Fibroblast of skin of right quadriceps (primary cell): ENCODE results near the gene ATG101.

Source experiments
- DNase-seq: peaks from one replicate; pipeline ENCODE4 v3.0.0-alpha.2; 2013

The ATG101 gene

DNA sequence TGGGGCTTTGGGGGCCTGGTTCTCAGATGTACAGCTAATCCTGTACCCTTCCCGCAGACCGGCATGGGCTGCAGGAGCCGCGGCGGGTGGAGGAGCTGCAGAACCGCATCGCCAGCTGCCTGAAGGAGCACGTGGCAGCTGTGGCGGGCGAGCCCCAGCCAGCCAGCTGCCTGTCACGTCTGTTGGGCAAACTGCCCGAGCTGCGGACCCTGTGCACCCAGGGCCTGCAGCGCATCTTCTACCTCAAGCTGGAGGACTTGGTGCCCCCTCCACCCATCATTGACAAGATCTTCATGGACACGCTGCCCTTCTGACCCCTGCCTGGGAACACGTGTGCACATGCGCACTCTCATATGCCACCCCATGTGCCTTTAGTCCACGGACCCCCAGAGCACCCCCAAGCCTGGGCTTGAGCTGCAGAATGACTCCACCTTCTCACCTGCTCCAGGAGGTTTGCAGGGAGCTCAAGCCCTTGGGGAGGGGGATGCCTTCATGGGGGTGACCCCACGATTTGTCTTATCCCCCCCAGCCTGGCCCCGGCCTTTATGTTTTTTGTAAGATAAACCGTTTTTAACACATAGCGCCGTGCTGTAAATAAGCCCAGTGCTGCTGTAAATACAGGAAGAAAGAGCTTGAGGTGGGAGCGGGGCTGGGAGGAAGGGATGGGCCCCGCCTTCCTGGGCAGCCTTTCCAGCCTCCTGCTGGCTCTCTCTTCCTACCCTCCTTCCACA, 11.0 kb upstream of the ATG101 start:
- no peak for DNase-seq

- no peak for DNase-seq
Observed at GRCh38 chr12:52059582-52060497, 9.9 kb upstream of the ATG101 start.

DNA sequence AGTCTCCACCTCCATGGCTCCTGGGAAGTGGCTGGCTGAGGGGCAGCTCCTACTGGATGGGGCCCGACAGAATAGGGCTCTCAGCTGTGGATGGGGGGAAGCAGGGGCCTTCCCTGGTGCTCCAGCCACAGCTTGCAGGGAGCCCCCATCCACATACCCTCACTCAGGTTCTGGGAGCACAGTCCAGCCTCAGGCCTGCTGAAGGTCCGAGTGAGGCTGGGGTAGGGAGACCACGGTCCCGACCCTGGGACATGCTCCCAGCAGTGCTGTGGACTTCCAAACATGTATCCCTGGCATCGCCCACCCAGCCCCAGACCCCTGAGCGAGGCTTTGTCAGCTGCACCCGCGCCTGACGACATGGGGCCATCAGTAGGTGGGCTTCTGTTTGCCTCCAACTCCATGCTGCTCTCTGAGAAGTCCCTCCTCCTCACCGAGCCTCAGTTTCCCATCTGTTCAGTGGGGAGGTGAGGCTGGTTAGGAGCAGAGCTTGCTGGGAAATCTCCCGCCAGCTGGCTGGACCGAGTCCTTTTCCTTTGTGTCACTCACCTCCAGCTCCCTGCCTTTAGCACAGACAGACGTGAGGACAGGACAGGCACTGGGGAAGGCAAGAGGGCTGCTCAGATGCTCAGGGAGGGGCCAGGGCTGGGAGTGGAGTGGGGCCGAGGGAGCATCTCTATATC, 9.1 kb upstream of the ATG101 start:
- DNase-seq: no peak

DNA sequence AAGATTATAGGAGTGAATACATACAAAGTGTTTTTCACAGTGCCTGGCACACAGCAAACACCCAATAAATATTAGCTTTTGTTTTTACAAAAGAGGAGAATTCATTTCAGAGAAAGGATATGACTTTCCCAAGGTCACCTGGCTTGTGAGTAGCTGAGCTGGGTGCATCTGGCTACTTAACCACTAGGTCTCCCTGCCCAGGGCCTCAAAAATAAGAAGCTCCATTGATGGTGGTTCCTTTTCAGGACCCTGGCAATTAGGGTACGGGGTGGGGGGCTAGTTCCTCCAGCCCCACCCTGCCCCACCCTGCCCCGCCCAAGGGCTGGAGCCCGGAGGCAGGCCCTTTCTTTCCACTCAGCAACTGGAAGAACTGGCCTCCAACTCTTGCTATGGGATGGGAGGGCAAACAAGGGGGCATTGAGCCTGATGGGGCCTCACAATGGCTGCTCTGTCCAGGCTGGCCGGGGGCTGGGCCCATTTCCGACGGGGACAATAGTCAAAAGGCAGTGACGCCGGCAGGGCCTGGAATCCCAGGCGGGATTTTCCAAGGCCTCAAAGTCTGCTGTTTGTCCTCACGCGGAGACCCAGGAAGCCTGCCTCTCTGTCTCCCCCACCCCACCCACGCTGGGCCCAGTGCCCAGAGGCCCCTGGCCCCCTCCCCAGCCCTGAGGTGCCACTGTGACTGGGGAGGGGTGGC, 8.2 kb upstream of the ATG101 start:
- no peak for DNase-seq

DNA sequence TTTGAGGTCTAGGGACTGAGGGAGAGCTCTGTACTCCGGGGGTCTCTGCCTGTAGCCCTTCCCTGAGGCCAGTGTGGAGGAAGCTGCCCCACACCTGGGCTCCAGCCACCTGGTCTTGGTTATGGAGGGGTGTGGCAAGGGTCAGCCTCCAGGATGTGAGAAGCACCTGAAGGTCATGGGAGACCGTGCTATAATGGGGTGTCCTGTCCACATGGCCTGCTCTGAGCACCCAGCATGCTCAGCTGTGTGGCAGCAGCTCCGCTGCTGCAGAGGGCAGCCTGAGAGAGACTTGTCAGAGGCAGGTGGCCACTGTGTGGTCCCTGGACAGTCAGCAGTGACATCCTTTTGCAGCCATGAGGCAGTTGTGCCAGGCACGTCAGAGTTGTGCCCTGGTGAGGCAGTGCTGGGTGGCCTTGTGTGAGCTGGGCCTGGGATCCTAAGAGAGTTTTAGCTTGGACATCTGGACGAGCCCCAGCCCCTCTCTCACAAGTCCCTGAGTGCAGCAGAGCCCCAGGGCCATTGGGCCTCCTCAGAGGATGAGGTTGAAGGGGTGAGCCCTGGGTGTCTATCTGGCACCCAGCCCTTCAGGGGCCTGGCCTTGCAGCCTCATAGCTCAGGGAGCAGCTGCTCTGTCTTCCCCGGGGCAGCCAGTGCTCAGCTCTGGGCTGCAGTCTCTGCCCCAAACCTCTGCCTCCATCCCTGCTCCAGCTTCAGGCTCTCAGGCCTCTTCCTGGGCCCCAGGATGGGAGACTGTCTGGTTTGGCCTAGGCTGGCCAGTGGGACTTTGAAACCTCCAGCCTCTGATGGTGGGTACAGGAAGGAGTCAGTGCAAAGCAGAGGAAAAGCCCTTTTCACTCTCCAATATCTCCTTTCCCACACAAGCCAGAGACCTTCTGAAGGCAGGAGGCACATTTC, 7.4 kb upstream of the ATG101 start:
- DNase-seq: no peak

DNA sequence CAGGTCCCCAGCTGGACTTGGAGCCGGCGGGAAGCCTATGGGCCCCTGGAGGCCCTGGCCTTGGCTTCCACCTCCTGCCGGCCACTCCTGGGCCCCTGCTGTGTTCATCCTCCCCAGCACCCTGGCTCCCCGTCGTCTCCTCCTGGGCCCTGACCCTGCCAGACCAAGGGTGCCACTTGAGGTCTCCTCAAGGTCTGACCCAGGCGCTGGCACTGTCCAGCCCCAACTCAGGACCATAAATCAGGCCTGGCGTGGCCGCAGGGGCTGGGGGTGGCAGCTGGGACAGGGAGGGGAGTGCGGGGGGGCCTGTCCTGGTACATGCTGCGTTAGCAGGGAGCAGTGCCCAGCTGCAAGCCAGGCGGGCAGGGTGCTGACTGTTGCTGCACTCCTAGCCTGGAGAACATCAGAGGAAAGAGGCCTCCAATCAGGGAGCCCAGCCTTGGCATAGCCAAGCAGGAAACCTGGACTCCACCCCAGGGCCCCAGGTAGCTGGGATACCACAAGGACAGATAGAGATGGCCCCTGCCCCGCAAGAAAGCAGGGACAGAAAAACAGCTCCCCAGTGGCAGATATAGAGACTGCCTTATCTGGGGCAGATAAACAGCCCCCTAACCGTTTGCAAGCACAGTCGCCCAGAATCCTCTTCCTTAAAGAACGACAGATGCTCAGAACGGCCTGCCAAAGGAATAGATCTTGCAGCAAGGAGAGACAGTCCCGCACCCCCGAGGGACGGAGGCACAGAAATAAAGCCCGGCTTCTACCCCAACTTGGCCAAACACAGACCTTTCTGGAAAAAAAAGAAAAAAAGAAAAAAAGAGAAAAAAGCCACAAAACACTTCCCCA, 6.5 kb upstream of the ATG101 start:
- no peak for DNase-seq

- DNase-seq: peak; percentile 52
Observed at GRCh38 chr12:52063981-52064649, 5.7 kb upstream of the ATG101 start.

DNA sequence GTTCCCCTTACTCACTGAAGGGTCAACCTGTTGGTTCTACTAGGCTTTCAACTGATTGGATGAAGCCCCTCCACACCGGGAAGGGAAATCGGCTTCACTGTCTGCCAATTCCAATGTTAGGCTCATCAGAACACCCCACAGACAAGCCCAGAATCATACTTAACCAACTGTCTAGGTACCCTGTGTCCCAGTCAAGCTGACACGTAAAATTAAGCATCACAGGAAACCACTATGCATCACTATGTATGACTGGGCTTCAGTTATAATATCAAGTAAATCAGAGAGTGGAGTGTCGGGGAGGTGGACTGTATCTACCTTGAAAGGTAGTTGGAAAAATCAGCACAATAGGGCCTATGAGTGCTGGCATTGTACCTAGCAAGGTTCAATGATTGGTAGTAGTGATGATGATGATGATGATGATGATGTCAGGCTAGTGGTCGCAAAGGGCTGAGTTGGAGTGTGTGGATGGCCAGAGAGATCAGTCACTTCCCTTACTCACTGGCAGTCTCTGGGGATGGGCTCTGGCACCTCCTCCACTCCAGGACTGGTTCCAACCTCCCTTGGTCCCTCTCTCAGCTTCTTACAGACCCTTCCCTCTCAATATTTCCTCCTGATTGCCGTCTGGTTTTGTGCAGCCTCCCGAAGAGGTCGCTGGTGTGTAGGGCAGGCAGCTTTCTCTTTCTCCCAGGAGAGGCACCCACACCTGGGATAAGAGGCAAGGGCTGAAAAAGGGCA, 3.3 kb upstream of the ATG101 start:
- DNase-seq: no peak

DNA sequence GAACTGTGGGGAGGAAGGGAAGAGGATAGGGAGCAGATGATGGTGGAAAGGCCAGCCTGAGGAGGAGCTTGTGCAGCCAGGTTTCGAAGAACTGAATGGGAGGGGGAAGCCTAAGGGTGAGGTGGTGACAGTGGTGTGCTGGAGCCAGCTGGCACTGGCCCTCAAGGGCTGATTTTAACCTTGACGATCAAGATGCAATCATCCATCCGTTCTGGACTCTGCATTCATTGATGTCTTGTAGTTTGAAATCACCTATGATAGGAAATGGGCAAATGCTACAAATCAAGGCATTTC, 2.8 kb upstream of the ATG101 start:
- DNase-seq: no peak

GRCh38 chr12:52070185-52070925, 577 bp downstream of the ATG101 start:
- no peak for DNase-seq

- peak; percentile 77 for DNase-seq
Observed at GRCh38 chr12:52073531-52074381, 4.0 kb downstream of the ATG101 start.

DNA sequence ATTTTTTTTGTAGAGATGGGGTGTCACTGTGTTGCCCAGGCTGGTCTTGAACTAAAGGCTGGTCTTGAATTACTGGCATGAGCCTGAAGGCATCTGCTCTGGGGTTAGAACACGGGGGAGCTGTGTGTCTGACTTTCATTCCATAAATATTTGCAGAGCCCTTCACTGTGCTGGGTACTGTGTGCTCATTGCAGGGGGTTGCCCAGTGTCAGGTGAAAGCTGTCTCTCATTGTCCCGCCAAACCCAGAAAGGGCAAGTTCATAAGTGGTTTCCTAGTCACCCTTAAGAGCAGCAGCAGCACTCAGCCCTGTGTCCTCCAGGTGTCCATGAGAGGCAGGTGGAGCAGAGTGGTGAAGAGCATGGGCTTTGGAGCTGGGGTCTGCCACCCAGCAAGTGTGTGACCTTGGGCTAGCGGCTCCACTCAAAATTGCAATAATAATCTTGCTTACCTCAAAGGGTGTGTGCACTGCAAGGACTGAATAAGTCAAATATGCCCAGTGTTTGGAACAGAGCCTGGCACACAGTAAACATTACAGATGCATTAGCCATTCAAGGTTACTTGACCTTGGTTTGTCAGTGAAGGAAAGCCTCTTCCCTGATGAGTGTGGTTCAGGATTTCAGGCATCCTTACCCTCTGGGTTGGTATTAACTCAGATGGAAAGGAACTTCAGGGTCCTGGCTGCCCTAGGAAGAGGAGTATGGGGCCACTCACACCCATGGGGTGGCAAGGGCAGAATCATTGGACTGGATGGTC, 5.4 kb downstream of the ATG101 start:
- no peak for DNase-seq

GRCh38 chr12:52076811-52077210, 7.0 kb downstream of the ATG101 start:
- DNase-seq: no peak

DNA sequence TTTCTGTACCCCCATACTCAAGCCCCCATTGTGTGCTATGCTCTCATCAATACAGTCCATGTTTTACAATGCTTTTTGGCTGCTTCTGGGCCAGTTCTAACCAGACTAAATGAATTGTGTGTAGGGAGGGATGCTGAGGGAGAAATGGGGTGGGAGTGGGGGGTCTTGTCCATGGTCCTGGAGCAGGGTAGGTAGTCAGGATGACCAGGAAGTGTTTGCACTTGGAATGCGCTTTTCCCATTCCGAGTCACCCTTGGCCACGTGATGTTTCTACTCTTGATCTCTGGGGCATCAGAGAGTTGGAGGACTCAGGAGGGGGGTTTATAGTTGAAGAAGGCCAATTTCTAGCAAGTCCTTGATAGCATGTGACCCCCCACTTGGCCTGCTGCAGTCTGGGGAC, 8.5 kb downstream of the ATG101 start:
- DNase-seq: no peak

DNA sequence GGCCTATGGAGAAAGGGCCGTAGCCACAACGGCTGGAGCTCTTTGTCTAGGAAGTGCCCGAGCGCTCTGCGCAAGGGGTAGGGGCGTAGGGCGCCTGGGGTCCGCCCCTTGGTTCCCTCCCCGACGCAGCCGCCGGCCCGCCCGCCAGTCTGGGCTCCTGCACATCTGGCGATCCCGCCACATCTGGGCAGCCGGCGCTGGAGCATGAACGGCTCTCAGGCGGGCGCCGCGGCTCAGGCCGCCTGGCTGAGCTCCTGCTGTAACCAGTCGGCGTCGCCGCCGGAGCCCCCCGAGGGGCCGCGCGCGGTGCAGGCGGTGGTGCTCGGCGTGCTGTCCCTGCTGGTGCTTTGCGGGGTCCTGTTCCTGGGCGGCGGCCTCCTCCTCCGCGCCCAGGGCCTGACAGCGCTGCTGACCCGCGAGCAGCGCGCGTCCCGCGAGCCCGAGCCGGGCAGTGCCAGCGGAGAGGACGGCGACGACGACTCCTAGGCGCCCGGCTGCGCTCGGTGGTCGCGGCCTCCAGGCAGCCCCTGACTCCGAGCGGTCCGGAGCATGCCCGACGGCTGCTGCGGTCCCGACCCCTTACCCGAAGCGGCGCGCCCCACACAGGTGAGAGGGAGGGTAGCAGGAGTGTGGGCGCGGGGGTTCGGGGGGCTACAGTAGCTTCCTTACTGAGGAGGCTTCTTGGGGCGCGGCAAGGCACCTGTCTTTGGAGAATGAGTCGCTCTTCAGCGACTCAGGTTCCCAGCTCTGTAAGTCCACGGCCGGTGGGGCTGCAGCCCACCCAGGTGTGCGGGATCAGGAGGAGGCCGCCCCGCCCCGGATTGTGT, 10.0 kb downstream of the ATG101 start, which contains the start of gene SMIM41:
TSS of gene SMIM41 (plus strand) at position 129 of the 827 bp plus-strand sequence. CDS start at position 205, 76 bp downstream.
- no peak for DNase-seq
